ENCODE measurements around the gene SHKBP1.

DNA sequence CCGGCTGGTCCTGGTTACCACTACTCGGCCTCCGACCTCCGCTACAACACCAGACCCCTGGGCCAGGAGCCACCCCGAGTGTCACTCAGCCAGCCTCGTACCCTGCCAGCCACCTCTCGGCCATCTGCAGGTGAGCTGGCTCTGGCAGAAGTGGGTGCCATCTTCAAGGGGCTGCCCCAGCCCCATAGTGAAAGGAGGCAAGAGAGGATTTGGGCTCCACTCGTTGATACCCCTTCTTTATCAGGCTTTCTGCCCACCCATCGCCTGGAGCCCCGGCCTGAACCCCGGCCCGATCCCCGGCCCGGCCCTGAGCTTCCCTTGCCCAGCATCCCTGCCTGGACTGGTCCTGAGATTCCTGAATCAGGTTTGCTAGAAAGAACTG is 31.6 kb downstream of the SHKBP1 start:
- TF ChIP-seq, protein P1, sequence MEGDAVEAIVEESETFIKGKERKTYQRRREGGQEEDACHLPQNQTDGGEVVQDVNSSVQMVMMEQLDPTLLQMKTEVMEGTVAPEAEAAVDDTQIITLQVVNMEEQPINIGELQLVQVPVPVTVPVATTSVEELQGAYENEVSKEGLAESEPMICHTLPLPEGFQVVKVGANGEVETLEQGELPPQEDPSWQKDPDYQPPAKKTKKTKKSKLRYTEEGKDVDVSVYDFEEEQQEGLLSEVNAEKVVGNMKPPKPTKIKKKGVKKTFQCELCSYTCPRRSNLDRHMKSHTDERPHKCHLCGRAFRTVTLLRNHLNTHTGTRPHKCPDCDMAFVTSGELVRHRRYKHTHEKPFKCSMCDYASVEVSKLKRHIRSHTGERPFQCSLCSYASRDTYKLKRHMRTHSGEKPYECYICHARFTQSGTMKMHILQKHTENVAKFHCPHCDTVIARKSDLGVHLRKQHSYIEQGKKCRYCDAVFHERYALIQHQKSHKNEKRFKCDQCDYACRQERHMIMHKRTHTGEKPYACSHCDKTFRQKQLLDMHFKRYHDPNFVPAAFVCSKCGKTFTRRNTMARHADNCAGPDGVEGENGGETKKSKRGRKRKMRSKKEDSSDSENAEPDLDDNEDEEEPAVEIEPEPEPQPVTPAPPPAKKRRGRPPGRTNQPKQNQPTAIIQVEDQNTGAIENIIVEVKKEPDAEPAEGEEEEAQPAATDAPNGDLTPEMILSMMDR (IDR thresholded peaks at IDR 0.05), result no peak
- TF ChIP-seq POLR2A (IDR thresholded peaks at IDR 0.05), result no peak
